Putamen (tissue), 1 donor: ENCODE data around the gene SSMEM1.
"Not testable (repeated sequence)": the region's sequence is repeated elsewhere in the genome, so short reads cannot be mapped to it uniquely, and the experiment has no call there.

Experiments used
- DNase-seq: peaks from one replicate; pipeline ENCODE4 v3.0.0-alpha.2; 2016; ENCODE audit warnings: low spot score

SSMEM1 gene

GRCh38 chr7:130207642-130208041, at the start of gene SSMEM1:
TSS of gene SSMEM1 (plus strand) at chr7:130207860. CDS start at chr7:130207911, 51 bp downstream.
- DNase-seq: no peak

- DNase-seq: no peak
Observed at GRCh38 chr7:130160023-130160422, 47.6 kb upstream of the SSMEM1 start.

- DNase-seq: no peak
Observed at GRCh38 chr7:130160455-130160854, 47.2 kb upstream of the SSMEM1 start.

- no peak for DNase-seq
Observed at GRCh38 chr7:130162196-130162595, 45.5 kb upstream of the SSMEM1 start.

- DNase-seq: no peak
Observed at GRCh38 chr7:130174237-130174959, 33.3 kb upstream of the SSMEM1 start.

- no peak for DNase-seq
Observed at GRCh38 chr7:130178251-130178650, 29.4 kb upstream of the SSMEM1 start.

- no peak for DNase-seq
Observed at GRCh38 chr7:130179631-130180030, 28.0 kb upstream of the SSMEM1 start.

GRCh38 chr7:130180571-130181262, 26.9 kb upstream of the SSMEM1 start:
- DNase-seq: peak; percentile 13

GRCh38 chr7:130181263-130181605, 26.4 kb upstream of the SSMEM1 start:
- no peak for DNase-seq

GRCh38 chr7:130182990-130183389, 24.7 kb upstream of the SSMEM1 start:
- no peak for DNase-seq

GRCh38 chr7:130184349-130184748, 23.3 kb upstream of the SSMEM1 start:
- DNase-seq: not testable (repeated sequence)

GRCh38 chr7:130187360-130187759, 20.3 kb upstream of the SSMEM1 start:
- no peak for DNase-seq

GRCh38 chr7:130189343-130189742, 18.3 kb upstream of the SSMEM1 start:
- no peak for DNase-seq

GRCh38 chr7:130191791-130192190, 15.9 kb upstream of the SSMEM1 start:
- no peak for DNase-seq

GRCh38 chr7:130195396-130195795, 12.3 kb upstream of the SSMEM1 start:
- no peak for DNase-seq

GRCh38 chr7:130196476-130196875, 11.2 kb upstream of the SSMEM1 start:
- DNase-seq: no peak

- peak; percentile 16 for DNase-seq
Observed at GRCh38 chr7:130197094-130197493, 10.6 kb upstream of the SSMEM1 start.

GRCh38 chr7:130201796-130202195, 5.9 kb upstream of the SSMEM1 start:
- no peak for DNase-seq

- peak; percentile 94 for DNase-seq
Observed at GRCh38 chr7:130205084-130205947, 2.3 kb upstream of the SSMEM1 start, which contains the start of gene TMEM209. TSS of gene TMEM209 (minus strand) at chr7:130205406. CDS start at chr7:130205375, 31 bp downstream.

GRCh38 chr7:130207033-130207432, 627 bp upstream of the SSMEM1 start:
- no peak for DNase-seq

GRCh38 chr7:130208516-130208915, 856 bp downstream of the SSMEM1 start:
- no peak for DNase-seq

GRCh38 chr7:130210181-130210935, 2.7 kb downstream of the SSMEM1 start:
- no peak for DNase-seq
